Measurements from ENCODE around the gene SLC25A13.

The SLC25A13 gene

GRCh38 chr7:96100737-96101136 lies 221.2 kb downstream of the SLC25A13 start:
- no peak for DNase-seq

- no peak for DNase-seq
These were observed 224.1 kb downstream of the SLC25A13 start for GRCh38 chr7:96097835-96098234.

- DNase-seq: no peak
These were observed 228.5 kb downstream of the SLC25A13 start for GRCh38 chr7:96093435-96093834.

GRCh38 chr7:96090756-96091155 lies 231.1 kb downstream of the SLC25A13 start:
- no peak for DNase-seq

GRCh38 chr7:96089511-96089910 lies 232.4 kb downstream of the SLC25A13 start:
- DNase-seq: no peak

- DNase-seq: no peak
These were observed 233.3 kb downstream of the SLC25A13 start for GRCh38 chr7:96088579-96088978.

GRCh38 chr7:96085953-96086352 lies 235.9 kb downstream of the SLC25A13 start:
- DNase-seq: no peak

- no peak for DNase-seq
These were observed 236.9 kb downstream of the SLC25A13 start for GRCh38 chr7:96084881-96085553.

- DNase-seq: no peak
These were observed 241.9 kb downstream of the SLC25A13 start for GRCh38 chr7:96080027-96080426.

GRCh38 chr7:96076350-96076707 lies 245.6 kb downstream of the SLC25A13 start:
- no peak for DNase-seq

GRCh38 chr7:96075510-96076349 lies 246.2 kb downstream of the SLC25A13 start:
- DNase-seq: peak in 50 of 56 donors; percentile 4 to 71 (median 35)

GRCh38 chr7:96074871-96075270 lies 247.0 kb downstream of the SLC25A13 start:
- no peak for DNase-seq
